Natural killer cell (primary cell): ENCODE data around the gene MSRB2. TPM values are rescaled to one million over a fixed set of nuclear protein-coding genes. Genes with fewer than 3 reads are reported as not detected.

Source experiments
- ATAC-seq, 3 donors: fragments of 150-1000 bp in 2 of 3; fragments of 200-7000 bp in 1 of 3; cut with Tn5 transposase; 1 replicate in 1 of 3; 2 replicates in 2 of 3; pipeline ENCODE4 v1.10.0; 2021; ENCODE audit warnings: mild to moderate bottlenecking in 2 of 3, moderate library complexity in 2 of 3
- DNase-seq, 2 donors: peaks; one replicate each; pipeline versions ENCODE4 v3.0.0 to v3.0.0-alpha.2; 2013 to 2021; ENCODE audit warnings: mixed read lengths in 1 of 2
- H3K27ac ChIP-seq: one replicate; pipeline ENCODE4 v1.5.1; 2013; ENCODE audit warnings: mild to moderate bottlenecking, low read length
- H3K27me3 ChIP-seq: one replicate; pipeline ENCODE4 v1.6.1; 2013; ENCODE audit warnings: low read length; ENCODE audit not compliant: control insufficient read depth, insufficient read depth
- H3K36me3 ChIP-seq: one replicate; pipeline ENCODE4 v1.6.1; 2013; ENCODE audit warnings: low read length; ENCODE audit not compliant: control insufficient read depth, insufficient read depth
- H3K4me1 ChIP-seq: one replicate; pipeline ENCODE4 v1.6.1; 2013; ENCODE audit warnings: low read length; ENCODE audit not compliant: control insufficient read depth, insufficient read depth
- H3K4me3 ChIP-seq: one replicate; pipeline ENCODE4 v1.5.1; 2013; ENCODE audit warnings: low read length
- H3K9me3 ChIP-seq: one replicate; pipeline ENCODE4 v1.6.1; 2013; ENCODE audit warnings: low read length; ENCODE audit not compliant: control insufficient read depth, insufficient read depth
- H3K27ac Mint-ChIP-seq, 2 donors: one replicate each; pipeline ENCODE4 v1.8.0; 2022; ENCODE audit warnings: mild to moderate bottlenecking in 2 of 2, mixed read lengths in 2 of 2, moderate library complexity in 1 of 2
- H3K27me3 Mint-ChIP-seq, 2 donors: one replicate each; pipeline ENCODE4 v1.8.0; 2022; ENCODE audit warnings: low read depth in 2 of 2, mixed read lengths in 2 of 2
- H3K36me3 Mint-ChIP-seq: one replicate; pipeline ENCODE4 v1.8.0; 2022; ENCODE audit warnings: mixed read lengths
- H3K4me1 Mint-ChIP-seq, 2 donors: one replicate each; pipeline ENCODE4 v1.8.0; 2022; ENCODE audit warnings: mixed read lengths in 2 of 2
- H3K4me3 Mint-ChIP-seq: one replicate; pipeline ENCODE4 v1.8.0; 2022; ENCODE audit warnings: mild to moderate bottlenecking, moderate library complexity, mixed read lengths
- H3K9me3 Mint-ChIP-seq, 2 donors: one replicate each; pipeline ENCODE4 v1.8.0; 2022; ENCODE audit warnings: mixed read lengths in 2 of 2
- CTCF ChIP-seq: fragments of 200-600 bp; IDR thresholded peaks from one replicate; pipeline ENCODE4 v1.8.0; 2022; ENCODE audit warnings: antibody characterized with exemption
- WGBS: methylation state at CpG from one replicate; pipeline ENCODE4 v1.1.7; 2013; ENCODE audit warnings: missing lambda C conversion rate; ENCODE audit not compliant: insufficient coverage; 5-methylcytosine and 5-hydroxymethylcytosine counted together
- intact Hi-C: fragments of 100-400 bp; cut with micrococcal nuclease; formaldehyde crosslinking; loops from one replicate; pipeline ENCODE4 v1.14.2; 2022
- total RNA-seq, 4 donors: library from RNA; stranded (reverse); fragments of 120-200 nt in 1 of 4; gene quantifications; one replicate each; pipeline versions ENCODE4 v1.2.3 to v1.2.4, GENCODE V29; 2013 to 2022

Gene MSRB2
- total RNA-seq, 3 donors from 2014 or later (not counting 1 experiment from before 2014, with no cell fraction given), result 3.3 to 5.6 (median 3.8) TPM

- peak overlapping the region; percentile 87 for H3K4me3 Mint-ChIP-seq
- H3K9me3 Mint-ChIP-seq, result no peaks in the 10 kb centered on the region
- no peaks in the 10 kb centered on the region for H3K27me3 Mint-ChIP-seq
- DNase-seq (no peak), ATAC-seq (no peak)
- Histone ChIP-seq H3K36me3 (no peaks in the 10 kb centered on the region), H3K4me3 (no peak overlapping the region), H3K9me3 (no peaks in the 10 kb centered on the region), H3K27me3 (no peaks in the 10 kb centered on the region), H3K4me1 (peaks cover 13% of the 10 kb centered on the region), H3K27ac (peak overlapping the region; percentile 2)
- no peaks in the 10 kb centered on the region for H3K36me3 Mint-ChIP-seq
- H3K27ac Mint-ChIP-seq, result peak overlapping the region; percentile 54 to 91
- peaks cover 16 to 34% of the 10 kb centered on the region in 2 donors for H3K4me1 Mint-ChIP-seq
- WGBS, result 62% methylated on average over 8 of the region's 8 CpGs
- intact Hi-C loops, result no loop called here
- TF ChIP-seq CTCF, result no peak
Observed at GRCh38 chr10:23094786-23095403, 484 bp upstream of the MSRB2 start.

GRCh38 chr10:23095966-23096801, 805 bp downstream of the MSRB2 start:
- WGBS, result 19% methylated on average over 21 of the region's 21 CpGs
- H3K27ac Mint-ChIP-seq, result peak overlapping the region; percentile 55 to 91
- H3K4me3 Mint-ChIP-seq, result peak overlapping the region; percentile 87
- H3K4me1 ChIP-seq, result peaks cover 13% of the 10 kb centered on the region
- DNase-seq (peak; percentile 17 to 58), ATAC-seq (peak; percentile 52 to 63 (median 54))
- H3K36me3 ChIP-seq, result no peaks in the 10 kb centered on the region
- intact Hi-C loops, result no loop called here
- H3K27me3 ChIP-seq, result no peaks in the 10 kb centered on the region
- H3K36me3 Mint-ChIP-seq, result no peaks in the 10 kb centered on the region
- peak overlapping the region; percentile 72 for H3K4me3 ChIP-seq
- no peaks in the 10 kb centered on the region for H3K9me3 Mint-ChIP-seq
- no peaks in the 10 kb centered on the region for H3K9me3 ChIP-seq
- peak overlapping the region; percentile 69 for H3K27ac ChIP-seq
- peaks cover 16 to 34% of the 10 kb centered on the region in 2 donors for H3K4me1 Mint-ChIP-seq
- no peak for TF ChIP-seq CTCF
- no peaks in the 10 kb centered on the region for H3K27me3 Mint-ChIP-seq

- no peak for TF ChIP-seq CTCF
- H3K27me3 ChIP-seq, result no peaks in the 10 kb centered on the region
- Mint-ChIP-seq H3K9me3 (no peaks in the 10 kb centered on the region), H3K36me3 (no peaks in the 10 kb centered on the region), H3K4me3 (peak overlapping the region; percentile 87), H3K27me3 (no peaks in the 10 kb centered on the region), H3K27ac (peak overlapping the region; percentile 55 to 91), H3K4me1 (peaks cover 16 to 34% of the 10 kb centered on the region in 2 donors)
- WGBS, result 62% methylated on average over 8 of the region's 8 CpGs
- DNase-seq (peak in 1 of 2 donors; percentile 48), ATAC-seq (no peak)
- H3K27ac ChIP-seq, result no peak overlapping the region
- intact Hi-C loops, result no loop called here
- H3K4me3 ChIP-seq, result no peak overlapping the region
- H3K36me3 ChIP-seq, result no peaks in the 10 kb centered on the region
- peaks cover 13% of the 10 kb centered on the region for H3K4me1 ChIP-seq
- no peaks in the 10 kb centered on the region for H3K9me3 ChIP-seq
Observed at GRCh38 chr10:23096802-23097549, 1.6 kb downstream of the MSRB2 start.
